H1 (cell line): ENCODE data around the gene CRCP.
"Not testable (repeated sequence)": the region's sequence is repeated elsewhere in the genome, so short reads cannot be mapped to it uniquely, and the experiment has no call there.

ENCODE experiments used
- BRCA1 ChIP-seq: IDR thresholded peaks from 2 replicates; pipeline ENCODE4 v1.6.1; 2012; ENCODE audit warnings: low read depth, low read length, improper control_type of control experiment
- CHD1 ChIP-seq: IDR thresholded peaks from 2 replicates; pipeline ENCODE4 v1.6.1; 2012; ENCODE audit warnings: low read depth, low read length, improper control_type of control experiment
- CHD2 ChIP-seq: IDR thresholded peaks from 2 replicates; pipeline ENCODE4 v1.6.1; 2012; ENCODE audit warnings: low read length, improper control_type of control experiment
- EP300 ChIP-seq, 2 experiments: IDR thresholded peaks; 1 replicate in 1 of 2; 2 replicates in 1 of 2; pipeline ENCODE4 v1.6.1; 2011 to 2012; ENCODE audit warnings: low read depth in 2 of 2, low read length in 2 of 2, mild to moderate bottlenecking in 2 of 2, borderline replicate concordance in 1 of 2, inconsistent platforms in 1 of 2, moderate library complexity in 1 of 2
- HDAC6 ChIP-seq: IDR thresholded peaks from one replicate; pipeline ENCODE4 v1.7.1; 2012; ENCODE audit warnings: low read depth, mild to moderate bottlenecking, inconsistent platforms, low read length, moderate library complexity
- POLR2A ChIP-seq, 2 experiments: IDR thresholded peaks; 1 replicate in 1 of 2; 2 replicates in 1 of 2; pipeline ENCODE4 v1.6.1; 2011; ENCODE audit warnings: low read depth in 2 of 2, low read length in 2 of 2, mild to moderate bottlenecking in 2 of 2; ENCODE audit errors: control extremely low read depth in 1 of 2
- POLR2AphosphoS5 ChIP-seq: IDR thresholded peaks from 2 replicates; pipeline ENCODE4 v1.6.1; 2011; ENCODE audit warnings: low read depth, low read length
- RAD21 ChIP-seq, 2 experiments: IDR thresholded peaks in 1 of 2; conservative IDR thresholded peaks in 1 of 2; 2 replicates each; pipeline ENCODE4 v1.6.1; 2011; ENCODE audit warnings: low read depth in 2 of 2, low read length in 2 of 2, improper control_type of control experiment in 1 of 2, inconsistent platforms in 1 of 2, mild to moderate bottlenecking in 1 of 2, moderate library complexity in 1 of 2
- RFX5 ChIP-seq: IDR thresholded peaks from 2 replicates; pipeline ENCODE4 v1.6.1; 2011; ENCODE audit warnings: low read depth, low read length, improper control_type of control experiment, borderline replicate concordance
- SAP30 ChIP-seq: fragments of 300-600 bp; sonication (generic); IDR thresholded peaks from 2 replicates; pipeline ENCODE4 v1.7.1; 2012; ENCODE audit warnings: low read length, moderate library complexity, mild to moderate bottlenecking, inconsistent platforms; ENCODE audit not compliant: insufficient read depth, insufficient replicate concordance
- SP1 ChIP-seq: IDR thresholded peaks from 2 replicates; pipeline ENCODE4 v1.6.1; 2011; ENCODE audit warnings: low read depth, low read length
- SRF ChIP-seq: IDR thresholded peaks from 2 replicates; pipeline ENCODE4 v1.6.1; 2011; ENCODE audit warnings: mild to moderate bottlenecking, low read depth, low read length, moderate library complexity
- YY1 ChIP-seq: IDR thresholded peaks from 2 replicates; pipeline ENCODE4 v1.6.1; 2011; ENCODE audit warnings: low read depth, mild to moderate bottlenecking, low read length
- TF ChIP-seq, protein P1 (sequence below), 3 experiments: IDR thresholded peaks; 1 replicate in 2 of 3; 2 replicates in 1 of 3; pipeline versions ENCODE4 v1.5.1 to v1.6.1; 2011; ENCODE audit warnings: low read length in 3 of 3, mild to moderate bottlenecking in 3 of 3, inconsistent platforms in 2 of 3, low read depth in 1 of 3, moderate library complexity in 1 of 3; ENCODE audit not compliant: insufficient read depth in 1 of 3; ENCODE audit errors: control extremely low read depth in 1 of 3

GRCh38 chr7:66072208-66072607, 42.4 kb upstream of the CRCP start:
- TF ChIP-seq YY1; POLR2AphosphoS5; RFX5; POLR2A (IDR thresholded peaks at IDR 0.05; ENCODE audit: control extremely low read depth in 1 of 2, low read depth in 2 of 2, low read length in 2 of 2); HDAC6; BRCA1; CHD1; CHD2; SAP30; RAD21 (IDR thresholded peaks at IDR 0.05 in 1 of 2, conservative IDR thresholded peaks at IDR 0.05 in 1 of 2; ENCODE audit: low read depth in 2 of 2, low read length in 2 of 2); SRF; SP1; EP300 (IDR thresholded peaks at IDR 0.05; ENCODE audit: borderline replicate concordance in 1 of 2, low read depth in 2 of 2, low read length in 2 of 2): not testable (repeated sequence)
- TF ChIP-seq, protein P1, sequence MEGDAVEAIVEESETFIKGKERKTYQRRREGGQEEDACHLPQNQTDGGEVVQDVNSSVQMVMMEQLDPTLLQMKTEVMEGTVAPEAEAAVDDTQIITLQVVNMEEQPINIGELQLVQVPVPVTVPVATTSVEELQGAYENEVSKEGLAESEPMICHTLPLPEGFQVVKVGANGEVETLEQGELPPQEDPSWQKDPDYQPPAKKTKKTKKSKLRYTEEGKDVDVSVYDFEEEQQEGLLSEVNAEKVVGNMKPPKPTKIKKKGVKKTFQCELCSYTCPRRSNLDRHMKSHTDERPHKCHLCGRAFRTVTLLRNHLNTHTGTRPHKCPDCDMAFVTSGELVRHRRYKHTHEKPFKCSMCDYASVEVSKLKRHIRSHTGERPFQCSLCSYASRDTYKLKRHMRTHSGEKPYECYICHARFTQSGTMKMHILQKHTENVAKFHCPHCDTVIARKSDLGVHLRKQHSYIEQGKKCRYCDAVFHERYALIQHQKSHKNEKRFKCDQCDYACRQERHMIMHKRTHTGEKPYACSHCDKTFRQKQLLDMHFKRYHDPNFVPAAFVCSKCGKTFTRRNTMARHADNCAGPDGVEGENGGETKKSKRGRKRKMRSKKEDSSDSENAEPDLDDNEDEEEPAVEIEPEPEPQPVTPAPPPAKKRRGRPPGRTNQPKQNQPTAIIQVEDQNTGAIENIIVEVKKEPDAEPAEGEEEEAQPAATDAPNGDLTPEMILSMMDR (IDR thresholded peaks at IDR 0.05; ENCODE audit: control extremely low read depth in 1 of 3, insufficient read depth in 1 of 3, low read depth in 1 of 3, low read length in 3 of 3): not testable (repeated sequence)
